Measurements from ENCODE around the gene IGSF23.

DNA sequence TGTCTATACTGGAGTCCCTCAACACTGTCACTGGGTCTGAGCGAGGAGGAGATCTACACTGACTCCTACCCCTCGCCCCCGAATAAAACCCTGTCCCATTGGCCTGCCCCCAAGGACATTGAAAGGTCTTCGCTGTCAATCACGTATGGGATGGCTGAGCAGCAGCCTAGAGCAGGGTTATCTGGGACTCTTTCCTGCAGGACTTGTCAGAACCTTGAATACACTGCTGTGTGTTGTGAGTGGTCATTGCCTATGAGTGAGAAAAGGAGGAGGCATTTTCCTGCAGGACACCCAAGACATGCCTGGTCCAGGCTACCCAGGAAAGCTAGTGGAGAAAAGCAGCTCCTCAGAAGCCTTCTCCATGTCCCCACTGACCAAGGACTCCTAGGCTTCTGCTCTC lies 40.0 kb downstream of the IGSF23 start:
- TF ChIP-seq POLR2AphosphoS5 (IDR thresholded peaks at IDR 0.05; ENCODE audit: low read depth, low read length) (no peak), POLR2A (IDR thresholded peaks at IDR 0.05; ENCODE audit: low read depth, low read length) (no peak)
